Mucosa of gallbladder (tissue), 1 donor: Measurements from ENCODE around the gene NT5DC2. TPM values are rescaled to one million over a fixed set of nuclear protein-coding genes. Genes with fewer than 3 reads are reported as not detected.

Source experiments
- DNase-seq: peaks from one replicate; pipeline ENCODE4 v3.0.0-alpha.2; 2020; ENCODE audit warnings: low spot score
- total RNA-seq: library from RNA; stranded (reverse); gene quantifications from one replicate; pipeline ENCODE4 v1.2.1, GENCODE V29; 2021
- donor health status: DM: no; HTN: no; CAD: no.

NT5DC2 gene
- total RNA-seq: 20.3 TPM

DNA sequence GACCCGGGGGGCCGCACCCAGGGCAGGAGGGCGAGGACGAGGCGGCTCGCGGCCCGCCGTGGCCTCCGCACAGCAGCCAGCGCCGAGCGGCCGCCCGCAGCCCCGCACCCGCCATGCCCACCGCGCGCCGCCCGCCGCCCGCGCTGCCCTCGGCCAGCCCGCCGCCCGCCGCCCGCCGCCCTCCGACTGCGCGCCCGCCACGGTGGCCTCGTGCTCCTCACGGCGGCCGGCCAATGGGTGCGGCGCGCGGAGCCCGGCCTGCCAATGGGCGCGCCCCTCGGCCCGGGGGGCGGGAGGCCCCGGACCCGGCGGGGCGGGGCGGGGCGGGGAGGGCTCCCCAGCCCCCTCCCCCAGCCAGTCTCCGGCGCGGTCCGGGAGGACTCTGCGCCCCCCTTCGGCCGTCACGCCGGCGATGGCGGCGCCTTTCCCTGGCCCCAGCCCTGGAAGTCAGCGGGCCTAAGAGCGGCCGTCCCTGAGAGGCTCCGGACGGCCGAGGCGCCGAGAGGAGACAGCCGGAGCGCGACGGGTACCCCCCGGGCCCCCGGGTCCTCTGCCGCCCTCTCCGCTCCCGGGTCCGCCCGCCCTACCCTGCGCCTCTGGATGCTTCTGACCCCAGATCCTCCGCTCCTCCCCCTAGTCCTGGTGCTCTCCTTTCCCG, at the start of gene NT5DC2:
Gene NT5DC2, minus strand, starts transcription at position 235 of the 658 bp plus-strand sequence. Its CDS starts 120 bp downstream, at position 115.
- peak; percentile 44 for DNase-seq

DNA sequence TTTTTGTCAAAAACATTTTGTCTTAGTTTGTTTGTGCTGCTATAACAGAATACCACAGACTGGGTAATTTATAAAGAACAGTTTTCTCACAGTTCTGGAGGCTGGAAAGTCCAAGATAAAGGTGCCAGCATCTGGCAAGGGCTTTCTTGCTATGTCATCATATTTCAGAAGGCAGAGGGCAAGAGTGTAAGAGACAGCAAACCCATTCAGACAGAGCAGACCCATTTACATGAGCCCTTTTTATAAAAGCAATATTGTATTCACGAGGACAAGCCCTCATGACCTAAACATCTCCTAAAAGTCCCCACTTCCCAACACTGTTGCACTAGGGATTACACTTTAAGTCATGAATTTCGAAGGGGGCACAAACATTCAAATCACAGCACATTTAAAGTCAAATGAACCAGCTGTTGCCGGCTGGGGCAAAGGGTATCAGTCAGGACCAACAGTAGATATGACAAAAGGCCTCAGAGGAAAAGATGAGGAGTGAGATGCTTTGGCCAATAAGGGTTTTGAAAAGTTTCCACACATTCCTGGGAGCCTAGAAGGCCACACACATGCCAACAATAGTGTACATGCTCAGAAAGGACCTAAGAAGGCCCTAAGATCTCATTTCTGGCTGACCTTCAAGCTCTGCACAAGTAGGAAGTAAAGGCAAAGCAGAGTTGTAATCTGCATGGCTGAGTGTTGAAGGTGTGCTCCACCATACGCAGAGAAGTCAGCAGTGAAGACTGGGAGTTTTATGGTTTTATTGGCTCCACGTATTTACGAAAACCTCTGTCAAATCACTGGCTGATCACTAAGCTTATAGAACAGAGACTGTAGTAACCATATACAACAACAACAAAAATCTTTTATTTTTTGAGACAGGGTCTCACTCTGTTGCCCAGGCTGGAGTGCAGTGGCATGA, 40.7 kb upstream of the NT5DC2 start:
- DNase-seq: no peak

DNA sequence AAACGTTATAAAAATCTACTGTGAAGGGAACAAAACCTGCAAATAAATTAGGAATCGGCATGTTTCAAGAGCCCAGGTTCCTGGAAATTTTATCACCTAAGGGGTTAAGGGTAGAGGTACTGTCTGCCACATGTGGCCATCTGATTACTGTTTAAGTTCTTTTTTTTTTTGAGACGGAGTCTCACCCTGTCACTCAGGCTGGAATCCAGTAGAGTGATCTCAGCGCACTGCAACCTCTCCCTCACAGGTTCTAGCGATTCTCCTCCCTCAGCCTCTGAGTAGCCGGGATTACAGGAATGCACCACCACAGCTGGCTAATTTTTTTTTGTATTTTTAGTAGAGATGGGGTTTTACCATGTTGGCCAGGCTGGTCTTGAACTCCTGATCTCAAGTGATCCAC, 38.6 kb upstream of the NT5DC2 start:
- no peak for DNase-seq

DNA sequence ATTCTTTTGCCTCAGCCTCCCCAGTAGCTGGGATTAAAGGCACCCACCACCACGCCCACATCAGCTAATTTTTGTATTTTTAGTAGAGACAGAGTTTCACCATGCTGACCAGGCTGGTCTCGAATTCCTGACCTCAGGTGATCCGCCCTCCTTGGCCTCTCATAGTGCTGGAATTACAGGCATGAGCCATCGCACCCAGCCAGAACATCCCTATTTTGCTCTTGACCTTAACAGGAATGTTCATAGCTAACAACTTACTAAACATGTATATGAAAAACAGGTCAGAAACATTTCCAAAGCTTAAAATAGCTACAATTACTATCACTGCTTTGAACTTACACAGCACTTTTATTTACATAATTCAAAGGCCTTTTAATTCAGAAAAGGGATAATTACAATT, 36.4 kb upstream of the NT5DC2 start:
- DNase-seq: no peak

DNA sequence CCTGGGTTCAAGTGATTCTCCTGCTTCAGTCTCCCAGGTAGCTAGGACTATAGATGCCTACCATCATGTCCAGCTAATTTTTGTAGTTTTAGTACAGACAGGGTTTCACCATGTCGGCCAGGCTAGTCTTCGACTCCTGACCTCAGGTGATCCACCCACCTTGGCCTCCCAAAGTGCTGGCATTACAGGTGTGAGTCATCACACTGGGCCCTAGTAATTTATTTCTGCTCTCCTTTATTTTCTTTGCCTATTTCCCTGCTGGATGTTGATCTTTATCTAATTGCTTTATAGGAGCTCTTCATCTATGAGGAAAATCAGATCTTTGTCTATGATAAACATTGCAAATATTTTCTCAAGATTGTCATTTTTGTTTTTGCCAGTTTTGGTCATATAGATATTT, 34.4 kb upstream of the NT5DC2 start:
- DNase-seq: no peak

DNA sequence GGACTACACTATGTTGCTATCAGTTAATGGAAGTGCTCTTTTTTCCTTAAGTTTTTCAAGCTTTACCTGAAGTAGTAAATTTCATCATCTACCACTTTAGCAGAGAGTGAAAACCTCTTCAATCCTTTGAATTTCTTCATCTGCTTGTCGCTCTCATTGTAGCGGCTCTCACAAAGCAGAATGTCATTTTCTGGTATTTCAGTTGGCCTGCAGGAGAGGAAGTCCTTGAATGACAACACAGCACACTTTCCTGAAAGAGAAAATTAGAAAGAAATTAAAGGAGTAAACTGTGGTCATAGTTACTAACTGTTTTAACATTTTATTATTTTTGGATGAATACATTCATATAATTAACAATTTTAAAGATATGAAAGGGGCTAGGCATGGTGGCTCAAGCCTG, 30.3 kb upstream of the NT5DC2 start:
- no peak for DNase-seq

DNA sequence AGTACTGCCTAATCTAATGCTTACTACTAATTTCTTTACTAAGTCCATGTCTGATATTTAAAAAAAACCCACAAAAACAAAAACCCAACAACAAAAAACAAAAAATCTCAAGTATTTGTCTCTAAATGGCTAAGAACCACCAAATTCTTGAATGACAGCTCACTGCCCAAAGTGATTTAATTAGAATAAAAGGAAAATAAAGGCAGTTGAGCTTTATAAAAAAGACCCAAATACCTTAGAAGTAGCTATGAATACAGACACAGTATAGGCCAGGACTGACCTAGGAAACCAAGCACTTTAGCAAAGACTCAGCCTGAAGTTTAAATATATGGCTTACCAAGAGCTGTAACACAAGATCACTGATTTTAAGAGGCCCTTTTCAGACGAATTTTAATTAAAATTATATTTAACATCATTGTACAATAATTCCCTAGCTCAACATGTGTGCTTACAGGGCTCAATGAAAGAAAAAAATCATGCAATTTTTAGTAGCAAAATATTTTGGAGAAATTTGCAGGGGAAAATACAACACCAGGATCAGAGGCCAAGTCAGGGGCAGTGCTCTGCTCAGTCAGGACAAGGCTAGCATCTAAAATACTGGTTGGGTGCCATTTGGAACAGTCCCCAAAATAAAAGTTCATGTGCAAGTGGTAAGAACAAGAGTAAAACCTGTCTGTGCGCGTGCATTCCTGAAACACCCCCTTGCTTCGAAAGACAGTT, 27.5 kb upstream of the NT5DC2 start:
- no peak for DNase-seq

DNA sequence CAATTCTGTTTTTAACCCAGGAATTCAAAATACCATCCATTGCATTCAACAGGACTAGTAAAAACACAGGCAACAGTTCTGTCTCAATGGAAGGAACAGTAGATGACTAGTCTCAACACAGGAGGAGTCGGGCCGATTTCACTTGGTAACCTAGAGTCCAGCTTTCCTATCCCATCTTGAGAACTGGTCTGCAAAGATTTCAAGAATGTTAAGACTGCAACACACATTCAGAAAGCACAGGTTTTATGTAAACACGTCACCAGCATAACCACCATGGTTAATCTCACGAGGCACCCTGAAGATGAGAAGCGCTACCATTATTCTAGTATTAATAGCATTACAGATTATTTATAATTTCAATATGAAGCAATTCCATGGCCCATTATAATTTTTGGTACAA, 24.8 kb upstream of the NT5DC2 start:
- DNase-seq: no peak

DNA sequence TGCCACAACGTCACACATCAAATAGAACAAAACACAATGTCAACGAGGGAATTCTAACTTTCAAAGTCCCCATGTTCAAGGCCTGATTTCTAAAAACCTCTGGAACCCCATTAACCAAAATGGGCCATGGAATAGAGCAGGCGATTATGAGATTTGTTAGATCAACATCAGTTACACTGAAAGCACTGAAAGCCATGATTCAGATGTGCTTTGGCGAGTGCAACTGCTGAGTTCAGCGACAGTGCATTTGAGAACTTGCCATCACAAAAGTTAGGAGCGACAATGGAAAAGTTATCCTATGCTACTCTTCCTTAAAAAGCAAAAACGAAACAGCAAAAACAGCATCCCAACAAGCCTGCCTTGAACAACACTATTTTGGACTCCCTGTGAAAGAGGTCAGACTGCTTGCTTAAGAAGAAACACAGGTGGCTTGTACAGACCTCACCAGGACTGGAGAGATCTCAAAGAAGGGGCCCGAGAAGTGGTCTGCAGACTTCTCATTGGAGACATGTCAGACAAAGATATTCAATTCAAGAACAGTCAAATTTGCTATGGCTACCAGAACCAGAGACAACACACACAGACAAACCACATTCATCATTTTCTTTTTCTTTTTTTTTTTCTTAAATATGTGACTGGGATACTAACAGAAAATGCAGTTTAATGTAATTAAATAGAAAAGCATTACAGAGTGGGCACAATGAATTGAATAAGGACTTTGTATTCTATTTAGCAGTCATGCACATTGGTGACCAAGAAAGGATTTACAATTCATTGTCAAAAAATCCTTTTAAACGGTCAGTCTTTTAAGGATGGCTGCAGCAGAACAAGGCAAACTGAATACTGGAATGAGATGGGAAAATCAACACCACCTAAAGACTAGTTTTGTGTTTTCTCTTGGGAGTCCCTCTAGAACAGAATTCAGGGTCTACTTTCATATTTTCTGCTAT, 23.6 kb upstream of the NT5DC2 start:
- DNase-seq: no peak

DNA sequence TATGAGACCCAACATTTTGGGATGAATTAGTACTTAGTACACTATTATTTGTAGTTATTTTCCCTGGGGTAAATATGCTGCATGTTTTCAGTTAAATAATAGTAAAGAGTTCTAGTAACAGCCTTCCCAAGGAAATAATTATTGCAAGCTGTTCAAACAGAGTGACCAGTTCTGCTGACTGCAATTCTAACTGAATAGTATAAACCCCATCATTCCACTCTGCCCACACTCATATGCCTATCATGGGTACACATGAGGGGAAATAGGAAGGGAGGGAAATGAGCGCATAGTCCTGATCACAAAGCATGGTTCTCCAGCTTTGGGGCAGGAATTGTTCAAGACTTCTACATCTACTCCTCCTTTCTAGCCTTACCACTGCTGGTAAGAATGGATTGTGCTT, 21.4 kb upstream of the NT5DC2 start:
- DNase-seq: no peak

DNA sequence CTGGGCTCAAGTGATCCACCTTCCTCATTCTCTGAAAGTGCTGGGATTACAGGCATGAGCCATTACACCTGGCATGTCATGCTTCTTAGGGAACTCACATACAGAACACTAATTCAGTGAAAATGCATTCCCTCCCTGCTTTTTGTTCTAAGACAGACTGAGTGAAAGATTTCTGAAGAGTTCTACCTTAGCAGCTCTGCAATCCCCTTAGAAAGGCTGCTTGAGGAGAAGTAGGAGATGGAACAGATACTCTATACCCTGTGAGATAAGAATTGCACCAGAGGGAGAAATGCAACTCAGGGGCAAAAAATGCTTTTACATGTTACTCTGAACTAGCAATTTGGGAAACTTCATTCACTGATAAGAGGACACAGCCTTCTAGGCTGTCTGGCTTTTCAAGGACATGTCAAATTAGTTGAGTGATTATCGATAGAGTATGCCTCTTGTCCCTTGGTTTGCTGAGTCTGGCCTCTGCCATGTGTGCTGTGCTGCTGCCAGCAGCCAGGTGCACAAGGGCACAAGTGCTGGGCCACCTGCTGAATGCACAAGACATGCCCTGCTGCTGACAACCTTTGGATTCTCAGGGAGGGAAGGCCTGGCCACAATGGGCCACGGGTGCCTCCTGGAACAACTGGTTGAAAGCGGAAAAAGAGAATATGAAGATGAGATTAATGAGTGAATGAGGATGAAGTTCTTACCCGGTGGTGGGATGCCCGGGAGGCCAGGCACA, 20.5 kb upstream of the NT5DC2 start:
- no peak for DNase-seq

DNA sequence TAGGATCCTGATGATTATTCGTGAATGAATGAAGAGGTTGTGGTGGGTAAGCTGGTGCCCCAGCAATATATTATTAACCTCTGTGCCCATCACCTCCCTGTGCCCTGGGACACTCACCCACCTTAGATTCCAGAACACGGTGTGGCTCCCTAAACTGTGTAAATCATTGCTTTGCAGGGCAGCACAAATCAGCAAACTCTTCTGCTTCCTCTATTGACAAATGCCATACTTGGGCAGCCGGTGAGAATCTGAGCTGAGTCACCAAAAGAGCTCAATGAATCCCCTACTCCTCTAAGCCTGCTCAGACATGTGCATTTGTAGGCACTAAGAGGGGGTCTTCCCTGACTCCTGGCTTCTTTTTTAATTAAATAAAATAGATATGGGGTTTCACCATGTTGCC, 18.4 kb upstream of the NT5DC2 start:
- no peak for DNase-seq

DNA sequence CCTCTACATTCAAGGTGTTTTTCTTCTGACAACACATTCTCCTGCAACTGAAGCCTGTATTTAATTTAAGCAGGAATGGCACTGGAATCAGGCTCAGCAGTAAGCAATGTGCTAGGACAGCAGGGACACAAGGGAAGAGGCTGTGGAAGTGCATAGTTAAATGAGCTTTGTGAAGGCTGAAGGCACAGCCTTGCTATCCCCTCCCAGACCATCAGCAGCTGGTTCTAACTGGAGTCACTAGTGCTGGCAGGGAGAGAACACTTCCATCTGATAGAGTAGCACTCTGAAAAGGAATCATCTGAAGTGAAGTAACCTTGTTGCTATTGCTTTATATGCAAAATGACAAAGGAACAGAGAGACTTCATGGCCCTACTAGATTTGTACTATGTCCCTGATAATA, 17.5 kb upstream of the NT5DC2 start:
- DNase-seq: no peak

DNA sequence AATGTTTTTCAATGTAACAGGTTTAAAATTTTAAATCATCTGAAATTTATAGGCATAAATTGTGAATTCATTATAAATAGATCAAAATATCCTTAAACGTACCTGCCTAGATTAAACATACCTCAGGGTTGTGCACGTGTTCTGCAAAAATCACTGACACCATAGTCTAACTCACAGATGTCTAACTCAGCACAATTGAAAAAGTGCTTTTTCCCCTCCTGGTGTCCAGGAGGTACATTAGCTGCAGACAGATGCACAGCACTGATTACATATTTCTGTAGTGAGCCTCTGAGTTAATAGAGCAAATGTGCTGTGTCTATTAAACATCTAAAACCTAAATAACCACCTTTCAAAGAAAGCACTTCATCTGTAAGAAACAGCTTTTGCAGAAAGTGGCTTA, 13.5 kb upstream of the NT5DC2 start:
- DNase-seq: no peak

DNA sequence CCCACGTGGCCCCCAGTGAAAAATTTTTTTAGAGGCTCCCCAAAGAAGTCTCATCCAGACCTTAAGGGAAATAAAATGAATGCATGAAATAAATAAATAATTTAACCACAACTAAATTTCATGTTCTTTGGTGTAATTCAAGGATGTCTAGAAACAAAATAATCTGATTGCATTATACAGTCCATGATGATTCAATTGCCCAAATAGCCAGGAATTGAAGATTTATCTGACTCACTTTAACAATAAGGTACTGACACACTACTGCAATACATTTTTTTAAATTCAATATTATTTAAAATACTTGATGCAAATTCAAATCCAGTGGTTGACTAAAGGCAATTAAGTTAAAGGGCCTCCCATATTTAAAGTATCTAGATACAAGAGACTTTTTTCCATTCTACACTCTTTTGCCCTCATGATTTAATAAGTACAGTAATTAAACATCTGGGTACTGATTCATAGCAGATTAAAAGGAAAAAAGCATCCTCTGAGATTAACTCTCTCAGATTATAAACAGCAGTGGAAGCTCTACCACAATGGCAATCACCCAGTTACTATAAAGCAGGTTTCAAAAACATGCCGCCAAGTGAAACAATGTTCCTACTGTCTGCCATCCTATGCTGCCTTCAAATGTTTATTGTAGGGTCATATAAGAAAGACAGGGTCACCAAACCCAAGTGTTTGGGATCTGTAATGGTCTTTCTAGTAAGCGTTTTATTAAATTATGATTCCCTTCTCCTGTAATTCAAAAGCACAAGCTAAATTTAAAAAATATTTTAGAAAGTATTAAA, 12.6 kb upstream of the NT5DC2 start:
- no peak for DNase-seq

DNA sequence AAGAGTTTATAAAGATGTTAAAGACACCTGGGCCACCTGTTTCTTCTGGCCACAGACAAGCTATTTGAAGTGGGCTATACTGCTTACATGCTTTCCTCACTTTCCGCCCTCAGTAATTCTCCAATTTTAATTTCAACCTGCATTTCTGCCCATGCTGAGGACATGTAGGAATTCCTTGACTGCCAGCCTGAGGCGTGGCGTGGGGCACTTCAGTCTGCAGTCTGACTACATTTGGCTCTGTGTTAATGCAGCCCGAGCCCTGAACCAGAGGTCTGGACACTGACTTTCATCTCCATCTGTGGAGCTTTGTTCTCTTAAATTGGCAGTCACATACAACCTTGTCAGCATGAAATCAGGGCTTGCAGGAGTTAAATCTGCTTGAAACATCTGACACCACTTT, 11.3 kb upstream of the NT5DC2 start:
- DNase-seq: no peak

DNA sequence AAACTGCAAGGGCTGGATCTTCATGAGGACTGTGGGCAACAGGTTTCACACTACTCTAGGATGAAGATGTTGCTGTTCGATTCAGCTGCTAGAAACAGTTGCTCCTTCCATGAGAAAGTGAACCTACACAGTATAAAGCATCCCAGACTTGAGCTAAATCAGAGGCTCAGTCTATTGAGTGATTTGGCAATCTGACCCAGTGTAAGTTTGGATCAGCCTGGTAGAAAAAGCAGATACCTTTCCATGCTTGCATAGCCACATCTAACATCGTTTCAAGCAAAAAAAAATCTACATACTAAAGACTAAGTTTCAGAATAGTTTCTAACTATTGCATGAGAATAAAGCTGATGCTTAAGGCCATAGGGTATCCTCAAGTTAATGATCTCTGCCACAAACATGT, 7.4 kb upstream of the NT5DC2 start:
- DNase-seq: no peak

DNA sequence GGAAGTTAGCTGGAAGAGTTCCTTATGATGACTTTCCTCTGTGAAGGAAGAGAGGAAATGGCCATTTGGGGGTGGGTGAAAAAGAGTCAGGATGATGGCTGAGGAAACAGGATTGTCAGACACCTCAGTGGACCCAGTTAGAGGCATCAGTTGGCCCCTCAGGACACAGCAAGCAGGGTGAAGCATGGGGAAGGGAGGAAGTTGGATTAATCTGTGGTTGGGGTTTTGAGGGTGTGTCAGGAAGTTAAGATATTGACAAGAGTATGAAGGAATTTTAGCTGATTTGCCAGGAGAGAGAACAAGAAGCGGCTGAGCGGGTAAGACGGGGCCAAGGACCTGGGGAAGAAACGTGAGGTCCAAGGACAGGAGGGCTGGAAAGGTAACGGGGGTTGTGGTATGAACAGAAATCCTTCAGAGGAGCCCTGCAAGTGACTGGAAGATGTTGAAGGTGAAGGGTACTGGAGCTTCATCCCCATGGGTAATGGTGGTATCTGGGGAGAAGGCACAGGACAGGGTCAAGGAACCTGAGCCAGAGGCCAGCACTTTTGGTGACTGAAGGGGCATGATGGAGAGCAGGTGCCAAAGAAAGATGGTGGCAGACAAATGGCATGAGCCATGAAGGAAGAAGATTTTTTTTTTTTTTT, 5.5 kb upstream of the NT5DC2 start:
- DNase-seq: no peak

DNA sequence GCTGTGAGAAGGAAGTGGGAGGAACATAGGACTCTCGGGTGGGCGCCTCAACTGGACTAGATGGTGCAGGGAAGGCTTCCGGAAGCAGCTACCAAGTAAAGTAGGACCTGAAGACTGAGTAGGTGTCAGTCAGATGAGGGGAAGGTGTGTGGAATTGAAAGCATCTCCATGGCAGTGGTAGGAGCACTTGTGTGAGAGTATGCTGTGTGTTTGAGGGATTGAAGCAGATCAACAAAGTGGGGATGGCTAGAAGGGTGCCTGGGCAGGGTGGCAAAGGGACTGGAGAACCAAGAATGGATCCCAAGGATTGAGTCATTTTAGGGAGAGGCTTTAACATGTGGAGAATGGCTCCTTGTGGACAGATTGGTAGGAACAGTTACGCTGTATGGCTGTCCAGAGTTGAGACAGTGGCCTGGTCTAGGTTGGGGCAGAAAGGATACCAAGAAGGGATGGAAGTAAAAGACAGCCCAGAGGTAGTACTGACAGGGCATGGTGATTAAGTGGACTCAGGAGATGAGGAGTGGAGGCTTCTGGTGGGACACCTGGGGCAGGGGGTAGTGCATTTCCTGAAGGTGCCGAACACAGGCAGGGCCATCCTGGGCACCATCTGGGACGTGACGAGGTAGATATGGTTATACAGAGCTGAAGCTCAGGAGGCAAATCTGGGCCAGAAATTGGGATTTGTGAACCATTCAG, 4.2 kb upstream of the NT5DC2 start:
- no peak for DNase-seq
